Activated gamma-delta T cell treated with anti-CD3 and anti-CD28 coated beads, Interleukin-2, amount 50 U/mL, for 16 hours (primary cell): ENCODE measurements around the gene MGST2.
A peak's percentile ranks its signal among the peaks of the same experiment; 100 is the strongest.

Source experiments
- DNase-seq: peaks from one replicate; pipeline ENCODE4 v3.0.0-alpha.2; 2020; ENCODE audit warnings: low read depth

MGST2 gene

DNA sequence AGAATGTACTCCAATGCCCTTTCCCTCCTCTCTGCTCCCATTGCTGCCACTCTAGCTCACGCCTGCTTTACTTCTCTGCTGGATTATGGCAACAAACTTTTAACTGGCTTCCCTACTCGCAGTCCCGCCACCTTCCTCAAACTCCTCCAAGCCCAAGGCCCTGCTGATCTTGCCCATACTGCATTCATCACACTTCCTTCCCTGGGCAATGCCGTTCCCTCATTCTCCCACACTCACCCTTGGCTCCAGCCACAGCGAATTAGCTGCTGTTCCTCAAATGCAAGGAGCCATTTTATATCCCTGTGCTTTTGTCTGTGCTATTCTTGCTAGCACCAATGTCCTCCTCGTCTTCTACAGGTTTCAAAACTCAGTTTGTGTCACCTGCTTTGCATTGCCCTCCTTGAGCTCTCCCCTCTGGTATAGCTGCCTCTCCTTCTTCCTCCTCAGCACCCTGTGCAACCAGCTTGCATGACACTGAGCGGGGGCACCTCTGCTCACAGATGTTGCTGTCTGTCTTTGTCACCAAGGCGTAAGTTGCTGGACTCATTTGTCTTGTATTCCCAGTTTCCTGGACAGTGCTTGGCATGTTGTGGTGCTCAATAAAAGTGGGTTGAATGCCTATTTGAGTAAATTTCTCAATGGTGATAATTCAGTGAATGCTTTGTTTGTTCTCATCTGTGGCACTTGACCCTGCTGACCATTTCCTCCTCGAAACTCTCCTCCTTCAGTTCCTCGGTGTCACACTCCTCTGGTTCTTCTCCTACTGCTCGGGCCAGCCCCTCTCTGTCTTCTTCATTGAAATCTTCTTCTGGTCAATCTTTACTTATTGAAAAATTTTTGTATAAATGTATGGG is 22.4 kb upstream of the MGST2 start:
- no peak for DNase-seq

DNA sequence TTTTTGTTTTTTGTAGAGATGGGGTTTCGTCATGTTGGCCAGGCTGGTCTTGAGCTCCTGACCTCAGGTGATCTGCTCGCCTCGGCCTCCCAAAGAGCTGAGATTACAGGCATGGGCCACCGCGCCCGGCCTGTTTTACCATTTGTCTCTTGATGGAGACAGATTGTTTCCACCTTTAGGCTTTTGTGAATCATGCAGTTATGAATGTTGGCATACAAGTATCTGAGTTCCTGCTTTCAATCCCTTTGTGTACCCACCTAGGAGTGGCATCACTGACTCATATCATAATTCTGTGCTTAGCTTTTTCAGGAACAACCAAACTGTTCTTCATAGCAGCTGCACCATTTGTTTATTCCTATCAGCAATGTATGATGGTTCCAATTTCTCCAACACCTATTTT is 20.2 kb upstream of the MGST2 start:
- DNase-seq, result no peak

DNA sequence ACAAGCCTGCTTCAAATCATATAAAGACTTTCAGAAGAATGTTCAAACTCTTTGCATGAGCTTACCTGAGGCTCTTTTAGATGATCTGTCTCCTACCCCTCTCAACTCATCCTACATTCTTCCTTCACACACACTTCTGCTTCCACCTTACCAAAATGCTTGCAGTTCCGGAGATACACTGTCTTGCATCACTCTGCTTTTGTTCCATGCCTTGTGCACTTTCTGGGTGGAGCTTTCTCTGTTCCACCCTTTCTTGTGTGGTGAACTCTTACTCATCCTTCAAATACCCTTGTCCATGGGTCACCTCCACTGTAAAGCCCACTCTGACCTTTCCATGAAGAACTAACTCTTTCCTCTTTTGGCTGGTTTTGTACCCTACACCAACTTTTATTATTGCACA is 18.4 kb upstream of the MGST2 start:
- no peak for DNase-seq

DNA sequence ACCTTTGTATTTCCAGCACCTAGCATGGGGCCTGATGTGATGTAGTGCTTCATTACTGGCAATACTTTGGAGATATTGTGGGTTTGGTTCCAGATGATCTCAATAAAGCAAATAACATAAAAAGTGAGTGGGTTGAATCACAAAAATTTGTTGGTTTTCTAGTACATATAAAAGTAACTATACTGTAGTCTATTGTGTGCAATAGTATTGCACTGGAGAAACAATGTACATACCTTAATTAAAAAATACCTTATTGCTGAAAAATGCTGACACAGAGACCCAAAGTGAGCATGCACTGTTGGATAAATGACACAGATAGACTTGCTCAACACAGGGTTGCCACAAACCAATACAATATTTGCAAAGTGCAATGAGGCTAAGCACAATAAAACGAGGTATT is 17.7 kb upstream of the MGST2 start:
- DNase-seq, result no peak

DNA sequence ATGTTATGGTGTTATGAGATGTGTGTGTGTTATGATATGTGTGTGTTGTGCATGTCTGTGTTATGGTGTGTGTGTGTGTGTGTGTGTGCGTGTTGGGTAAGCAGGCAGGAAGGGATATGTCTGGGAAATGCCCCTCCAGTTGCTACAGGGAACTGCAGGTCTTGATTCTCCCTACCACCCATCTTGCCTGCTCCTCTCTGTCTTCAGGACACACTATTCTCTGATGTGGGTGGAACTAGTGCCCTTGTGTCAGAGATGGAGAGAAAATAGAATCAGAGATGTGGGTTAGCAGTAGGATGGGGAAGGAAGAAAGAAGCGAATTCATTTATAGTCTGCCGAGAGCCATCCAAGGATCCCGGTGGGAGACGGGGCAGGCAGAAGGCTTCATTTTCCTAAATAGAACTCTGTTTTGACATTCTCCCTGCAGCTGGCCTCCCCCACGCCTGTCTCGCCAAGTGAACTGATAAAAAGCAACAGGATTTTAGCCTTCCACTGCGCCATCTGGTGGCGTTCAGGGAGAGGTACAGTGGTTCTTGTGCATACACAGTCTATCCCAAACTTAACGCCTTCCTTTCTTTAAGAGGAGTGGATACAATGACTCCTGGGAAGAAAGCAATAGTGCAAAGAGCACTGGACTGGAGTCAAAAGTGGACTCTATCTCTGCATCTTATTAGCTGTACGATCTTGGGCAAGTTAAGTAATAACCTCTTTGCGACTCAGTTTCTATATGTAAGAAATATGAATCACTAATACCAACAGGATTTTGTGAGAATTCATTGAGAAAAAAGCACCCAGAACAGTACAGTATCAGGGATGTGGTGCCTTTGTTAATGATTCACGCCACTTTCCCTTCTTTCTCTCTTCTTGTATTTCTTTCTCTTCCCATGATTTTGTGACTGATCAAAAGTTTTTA is 14.1 kb upstream of the MGST2 start:
- DNase-seq, result peak; percentile 55

DNA sequence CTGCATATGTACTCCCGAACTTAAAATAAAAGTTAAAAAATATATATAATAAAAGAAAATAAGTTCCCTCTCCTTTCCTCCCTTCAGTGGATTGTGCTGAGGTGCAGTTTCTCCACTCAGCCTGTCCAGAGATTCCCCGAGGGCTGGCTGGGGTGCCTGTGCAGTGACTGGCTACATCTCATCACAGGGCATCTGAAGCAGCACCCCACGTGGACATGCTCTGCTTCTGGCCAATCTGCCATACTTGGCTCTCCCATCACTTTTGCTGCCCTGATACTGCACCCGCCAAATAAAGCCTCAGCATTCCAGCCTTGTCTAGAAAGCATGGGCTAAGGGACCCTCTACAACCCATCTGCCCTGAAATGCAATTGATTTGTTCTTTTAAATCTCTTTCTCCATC is 11.1 kb upstream of the MGST2 start:
- DNase-seq, result no peak

DNA sequence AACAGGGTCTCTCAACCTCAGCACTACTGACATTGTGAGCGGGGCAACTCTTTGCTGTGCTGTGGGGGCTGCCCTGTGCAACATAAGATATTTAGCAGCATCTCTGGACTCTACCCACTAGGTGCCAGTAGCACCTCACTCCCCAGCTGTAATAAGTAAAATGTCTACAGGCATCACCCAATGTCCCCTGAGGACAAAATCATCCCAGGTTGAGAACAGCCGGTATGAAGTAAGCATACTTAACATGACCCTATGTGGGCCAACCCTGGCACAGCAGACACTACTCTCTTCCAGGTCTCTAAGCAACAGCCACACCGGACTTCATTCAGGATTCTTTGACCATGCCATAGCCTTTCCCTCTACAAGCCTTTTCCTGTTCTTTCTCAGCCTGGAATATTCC is 10.5 kb upstream of the MGST2 start:
- no peak for DNase-seq

DNA sequence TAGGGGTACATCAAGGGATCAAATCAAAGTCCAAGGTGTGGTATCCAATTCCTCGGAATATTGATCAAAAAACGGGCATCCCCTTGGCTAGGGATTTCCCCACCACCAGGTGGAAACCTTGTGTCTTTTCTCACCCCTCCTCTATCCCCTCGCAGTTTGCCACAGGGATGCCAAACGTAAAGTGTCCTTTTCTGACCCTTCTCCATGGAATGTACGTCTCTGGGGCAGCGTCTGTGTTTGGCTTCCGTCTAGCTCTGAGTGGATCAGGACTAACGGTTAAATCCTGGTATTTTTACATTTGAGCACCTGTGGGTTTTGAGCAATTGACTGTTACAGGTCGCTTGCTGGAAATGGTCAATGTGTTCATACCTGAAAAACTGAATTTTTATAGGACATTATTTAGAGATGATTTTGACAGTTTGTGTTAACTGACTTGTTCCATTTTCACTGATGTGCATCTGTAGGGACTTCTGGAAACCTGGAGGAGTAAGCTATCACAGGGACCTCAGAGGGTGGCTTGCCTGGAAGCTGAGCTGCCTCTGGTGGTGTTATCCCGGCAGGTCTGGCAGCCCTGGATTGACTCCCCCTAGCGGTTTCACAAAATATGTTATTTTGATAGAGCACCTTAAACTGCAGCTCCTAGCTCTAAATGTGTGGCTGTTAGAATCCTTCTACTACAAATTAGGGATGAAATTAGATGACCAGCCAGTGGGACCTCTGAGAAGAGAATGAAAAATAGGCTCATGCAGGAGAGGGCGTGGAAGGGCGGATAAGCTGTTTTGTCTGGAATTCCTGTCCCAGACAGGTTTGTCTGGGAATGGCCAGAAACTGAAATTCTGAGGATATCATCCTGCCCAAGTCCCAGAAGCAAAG is 8.8 kb upstream of the MGST2 start:
- DNase-seq, result no peak

DNA sequence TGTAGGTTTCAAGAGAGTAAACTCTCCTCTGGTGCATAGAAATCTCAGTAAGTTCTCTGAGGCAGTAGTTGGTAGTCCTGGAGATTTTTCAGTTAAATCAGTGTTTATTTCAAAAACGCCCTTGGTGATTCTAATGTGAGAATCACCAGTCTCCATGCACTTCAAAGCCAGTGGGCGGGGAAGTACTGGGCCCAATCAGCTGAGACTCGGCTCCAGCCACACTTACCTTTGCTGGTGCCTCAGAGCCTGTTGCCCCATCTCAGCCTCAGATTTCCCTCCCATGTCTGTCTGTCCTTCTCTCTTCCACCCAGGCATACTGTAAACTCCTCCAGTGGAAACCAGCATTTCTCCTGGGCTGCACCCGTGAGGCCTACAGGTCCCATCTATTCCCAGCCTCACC is 7.4 kb upstream of the MGST2 start:
- DNase-seq, result no peak

DNA sequence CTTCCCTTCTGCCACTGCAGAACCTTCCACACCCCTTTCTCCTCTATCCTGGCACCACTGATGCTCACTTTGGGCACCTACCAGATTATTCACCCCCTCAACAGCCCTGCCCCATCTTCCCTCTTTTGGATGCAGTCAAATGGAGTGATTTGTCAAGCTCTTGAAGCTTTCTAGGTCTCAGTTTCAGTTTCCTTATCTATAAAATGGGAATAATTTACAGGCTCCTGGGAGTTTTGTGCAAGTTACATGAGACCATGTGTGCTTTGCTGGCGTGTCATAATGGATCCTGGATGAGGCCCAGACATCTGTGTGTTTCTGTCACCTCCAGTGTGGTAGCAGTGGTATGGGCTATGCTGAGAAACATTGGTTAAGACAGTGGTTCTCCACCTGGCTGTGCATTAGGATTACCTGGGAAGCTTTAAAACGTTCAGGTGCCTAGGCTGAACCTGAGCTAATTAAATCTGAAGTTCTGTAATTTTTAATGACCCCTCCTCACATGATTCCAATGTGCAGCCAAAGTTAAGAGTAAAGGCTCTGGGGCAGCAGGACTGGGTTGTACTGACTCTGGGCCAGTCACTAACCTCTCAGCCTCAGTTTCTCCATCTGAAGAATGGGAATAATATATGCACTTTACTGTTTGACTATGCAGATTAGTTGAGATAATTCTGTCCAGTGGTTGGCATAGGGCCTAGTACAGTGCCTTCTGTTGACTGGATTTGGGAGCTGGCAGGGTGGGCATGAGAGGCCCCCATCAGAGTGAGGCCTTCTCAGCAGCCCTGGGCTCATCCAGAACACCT is 6.8 kb upstream of the MGST2 start:
- no peak for DNase-seq

DNA sequence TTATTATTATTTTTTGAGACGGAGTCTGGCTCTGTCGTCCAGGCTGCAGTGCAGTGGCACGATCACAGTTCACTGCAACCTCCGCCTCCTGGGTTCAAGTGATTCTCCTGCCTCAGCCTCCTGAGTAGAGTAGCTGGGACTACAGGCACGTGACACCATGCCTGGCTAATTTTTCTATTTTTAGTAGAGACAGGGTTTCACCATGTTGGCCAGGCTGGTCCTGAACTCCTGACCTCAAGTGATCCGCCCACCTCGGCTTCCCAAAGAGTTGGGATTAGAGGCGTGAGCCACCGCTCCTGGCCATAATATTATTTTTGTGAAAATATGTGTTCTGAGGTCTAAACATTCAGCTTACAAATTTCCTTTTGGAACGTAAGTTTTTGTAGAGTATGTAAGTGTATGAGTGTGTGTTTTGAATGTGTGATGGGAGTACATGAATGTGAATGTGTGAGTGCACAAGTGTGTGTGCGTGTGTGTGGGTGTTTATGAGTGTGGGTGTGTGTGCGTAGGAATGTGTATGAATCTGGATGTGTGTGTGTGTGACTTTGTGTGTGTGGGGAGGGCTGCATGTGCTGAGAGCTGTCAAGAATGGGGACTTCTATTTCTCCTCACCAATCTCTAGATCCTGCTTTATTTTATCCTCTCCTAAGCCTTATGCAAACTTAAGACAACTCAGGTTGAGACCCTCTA is 5.7 kb upstream of the MGST2 start:
- no peak for DNase-seq

DNA sequence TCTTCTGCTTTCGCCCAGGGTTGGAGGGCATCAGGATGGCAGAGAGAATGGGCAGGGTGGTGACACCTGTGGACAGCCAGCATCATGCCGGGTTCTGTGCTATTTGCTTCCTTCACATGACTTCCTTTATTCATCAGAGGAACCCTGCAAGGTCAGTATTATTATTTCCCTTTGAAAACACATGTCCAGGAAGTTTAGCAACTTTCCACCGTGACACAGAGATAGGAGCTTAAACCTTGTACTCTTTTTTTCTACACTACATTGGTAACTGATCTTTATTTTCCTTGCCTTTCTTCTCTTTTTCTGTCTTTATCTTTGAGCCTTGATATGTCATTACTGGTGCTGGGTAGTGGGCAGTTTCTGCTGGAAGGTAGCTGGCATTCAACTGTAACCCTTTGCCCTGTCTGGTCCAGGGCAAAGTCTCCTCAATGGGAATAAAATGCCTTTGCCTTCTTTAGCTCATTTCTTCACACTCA is 5.0 kb upstream of the MGST2 start:
- no peak for DNase-seq

DNA sequence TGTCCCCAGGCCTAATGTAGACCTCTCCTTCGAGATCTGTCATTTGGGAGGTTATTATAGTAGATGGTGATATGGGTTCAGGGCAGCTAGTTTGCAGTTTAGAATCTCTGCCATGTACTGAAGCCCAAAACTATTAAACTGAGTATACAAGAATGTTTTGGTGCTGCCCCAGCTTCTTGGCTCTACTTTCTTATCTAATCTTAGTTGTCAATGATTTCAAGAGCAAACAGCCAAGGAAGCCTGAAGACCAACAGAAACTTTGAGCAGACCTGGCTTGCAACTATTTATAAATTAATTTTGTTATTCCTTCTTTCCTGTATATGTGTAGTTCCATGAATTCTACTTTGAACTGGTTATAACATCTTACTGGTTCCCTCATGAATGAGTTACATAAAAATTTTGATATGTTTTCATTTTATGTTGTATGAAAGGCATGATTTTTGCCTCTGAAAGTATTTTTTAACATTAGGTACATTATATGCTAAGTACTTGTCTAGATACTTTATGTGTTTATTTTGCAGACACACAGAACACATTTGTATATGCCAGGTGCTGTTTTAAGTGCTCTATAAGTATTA is 2.0 kb upstream of the MGST2 start:
- DNase-seq, result no peak

DNA sequence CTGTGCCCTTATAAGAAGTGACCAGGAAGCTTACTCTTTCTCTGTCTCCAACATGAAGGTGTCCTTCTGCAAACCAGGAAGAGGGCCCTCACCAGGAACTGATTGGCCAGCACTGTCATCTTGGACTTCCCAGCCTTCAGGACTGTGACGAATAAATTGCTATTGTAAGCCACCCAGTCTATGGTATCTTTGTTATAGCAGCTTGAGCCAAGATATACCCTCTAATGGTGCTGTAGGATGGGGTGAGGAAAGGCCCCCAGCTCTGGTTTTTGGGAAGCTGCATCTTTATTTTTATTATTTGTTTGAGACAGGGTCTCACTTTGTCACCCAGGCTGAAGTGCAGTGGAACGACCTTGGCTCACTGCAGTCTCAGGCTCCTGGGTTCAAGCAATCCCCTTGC is 1.2 kb upstream of the MGST2 start:
- DNase-seq, result no peak

DNA sequence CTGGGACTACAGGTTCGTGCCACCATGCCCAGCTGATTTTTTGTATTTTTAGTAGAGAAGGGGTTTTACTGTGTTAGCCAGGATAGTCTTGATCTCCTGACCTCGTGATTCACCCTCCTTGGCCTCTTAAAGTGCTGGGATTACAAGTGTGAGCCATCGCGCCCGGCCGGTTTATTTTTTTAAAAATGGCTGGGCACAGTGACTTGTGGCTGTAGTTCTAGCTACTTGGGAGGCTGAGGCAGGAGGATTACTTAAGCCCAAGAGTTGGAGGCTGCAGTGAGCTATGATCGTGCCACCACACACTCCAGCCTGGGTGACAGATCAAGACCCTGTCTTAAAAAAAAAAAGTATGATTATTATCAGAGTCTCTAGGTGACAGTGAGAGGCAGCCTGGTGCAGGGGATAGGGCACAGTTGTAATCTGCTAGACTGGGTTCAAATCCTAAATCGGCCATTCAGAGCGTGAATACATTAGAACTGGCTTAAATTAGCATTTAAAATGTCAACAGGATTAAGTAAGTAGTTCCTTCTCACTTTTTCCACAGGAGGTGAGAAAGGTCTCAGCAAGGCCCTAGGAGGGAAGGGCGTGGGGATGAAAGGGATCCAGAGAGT is 435 bp upstream of the MGST2 start:
- DNase-seq, result no peak

DNA sequence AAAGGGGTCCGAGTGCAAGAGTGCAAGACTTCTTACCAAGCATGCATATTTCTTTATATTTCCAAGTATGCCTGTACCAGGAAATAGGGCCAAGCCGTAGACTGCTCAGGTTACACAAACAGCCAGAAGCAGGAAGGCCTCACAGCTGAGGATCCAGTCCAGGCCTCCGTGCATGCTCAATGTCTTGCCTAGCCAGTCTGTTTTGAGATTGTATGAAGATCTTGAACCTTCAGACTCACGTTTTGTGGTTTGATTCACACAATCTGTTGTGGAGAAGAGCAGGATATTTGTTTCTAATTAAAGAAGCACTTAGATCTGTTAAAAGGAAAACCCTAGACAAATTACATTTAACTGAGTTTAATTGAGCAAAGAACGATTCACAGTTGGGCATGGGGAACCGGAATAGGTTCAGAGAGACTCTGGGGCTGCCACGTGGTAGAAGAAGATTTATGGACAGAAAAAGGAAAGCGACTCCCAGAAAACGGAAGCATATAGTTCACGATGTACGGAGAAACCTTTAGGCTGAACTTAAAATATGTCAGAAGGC is 1.2 kb downstream of the MGST2 start:
- DNase-seq, result no peak

DNA sequence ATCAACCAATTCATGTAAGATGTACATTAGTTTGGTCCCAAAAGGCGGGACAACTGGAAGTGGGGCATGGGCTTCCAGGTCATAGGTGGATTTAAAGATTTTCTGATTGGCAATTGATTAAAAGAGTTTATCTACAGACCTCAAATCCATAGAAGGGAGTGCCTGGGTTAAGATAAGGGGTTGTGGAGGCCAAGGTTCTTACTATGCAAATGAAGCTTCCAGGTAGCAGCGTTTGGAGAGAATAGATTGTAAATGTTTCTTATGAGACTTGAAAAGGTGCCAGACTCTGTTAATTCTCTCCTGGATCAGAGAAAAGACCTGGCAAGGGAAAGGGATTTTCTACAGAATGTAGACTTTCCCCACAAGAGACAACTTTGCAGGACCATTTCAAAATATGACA is 2.4 kb downstream of the MGST2 start:
- DNase-seq, result no peak

DNA sequence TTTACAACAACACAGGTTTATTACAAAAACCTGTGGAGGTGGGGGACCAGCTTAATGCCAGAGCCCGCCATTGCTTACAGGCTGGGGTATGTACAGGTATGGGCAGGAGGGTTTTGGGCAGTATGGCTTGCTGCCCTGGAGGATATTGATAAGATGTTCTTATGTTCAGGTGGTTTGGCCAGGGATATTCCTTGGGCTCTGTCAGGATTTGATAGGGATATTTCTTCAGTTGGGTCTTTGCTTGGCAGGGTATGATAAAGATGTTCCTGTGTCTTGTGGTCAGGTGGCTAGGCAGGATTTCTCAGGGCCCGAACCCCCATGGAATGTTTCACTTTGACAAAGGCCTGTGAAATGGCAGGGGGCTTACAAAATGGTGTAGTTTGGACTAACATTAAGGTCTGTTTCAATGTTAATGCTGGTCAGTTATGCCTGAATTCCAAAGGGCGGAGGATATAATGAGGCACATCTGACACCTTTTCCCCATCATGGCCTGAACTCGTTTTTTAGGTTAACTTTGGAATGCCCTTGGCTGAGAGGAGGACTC is 3.1 kb downstream of the MGST2 start:
- no peak for DNase-seq

DNA sequence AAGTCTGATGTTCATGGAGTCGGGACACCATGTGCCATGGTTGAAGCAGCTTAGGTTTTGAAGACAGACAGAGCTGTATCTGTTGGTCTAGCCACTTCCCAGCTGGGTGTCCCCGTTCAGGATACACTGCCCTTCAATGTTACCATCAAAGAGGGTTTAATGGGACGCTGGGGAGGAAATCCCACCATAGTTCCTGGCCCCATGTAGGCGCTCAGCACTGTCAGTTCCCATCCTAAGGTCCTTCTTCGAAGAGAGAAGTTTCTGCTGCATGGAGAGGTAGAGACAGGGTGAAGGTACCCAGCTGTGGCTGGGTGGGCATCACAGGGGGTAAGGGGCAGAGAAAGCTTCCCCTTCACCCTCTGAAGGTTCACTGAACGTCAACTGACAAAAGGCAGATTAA is 3.7 kb downstream of the MGST2 start:
- no peak for DNase-seq
